Peyer's patch (tissue), 4 donors: Measurements from ENCODE around the gene SMCO2.

Experiments
- POLR2A ChIP-seq, 2 donors: fragments of 450-650 bp; IDR thresholded peaks; one replicate each; pipeline ENCODE4 v1.5.1; 2017; ENCODE audit warnings: antibody characterized with exemption in 2 of 2, mild to moderate bottlenecking in 2 of 2, moderate library complexity in 2 of 2
- TF ChIP-seq, protein P1 (sequence below), 6 experiments: fragments of 450-650 bp in 4 of 6; fragments of 200-600 bp in 2 of 6; sonication (generic) in 1 of 6; IDR thresholded peaks; one replicate each; pipeline ENCODE4 v1.5.1; 2017 to 2019; ENCODE audit warnings: antibody characterized with exemption in 6 of 6, mild to moderate bottlenecking in 3 of 6, moderate library complexity in 1 of 6

DNA sequence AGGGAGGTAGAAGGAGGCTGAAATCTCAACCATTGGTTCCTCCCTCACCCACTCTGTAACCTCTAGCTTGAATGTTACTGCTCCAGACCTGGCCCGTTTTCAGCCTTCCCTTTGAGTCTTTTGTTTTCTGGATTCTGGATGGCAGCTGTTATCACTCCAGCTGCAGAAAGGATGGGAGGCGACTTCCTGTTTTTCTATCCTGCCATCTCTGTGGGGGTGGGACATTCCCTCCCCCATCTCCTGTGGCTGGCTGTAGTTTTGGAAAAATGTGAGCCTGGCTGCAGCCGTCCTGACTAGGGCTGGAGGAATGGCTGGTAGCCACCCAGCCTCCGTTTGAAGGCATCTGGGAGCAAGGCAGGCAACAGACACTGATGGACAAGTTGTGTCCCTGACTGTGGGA is 74.5 kb downstream of the SMCO2 start:
- TF ChIP-seq, protein P1, sequence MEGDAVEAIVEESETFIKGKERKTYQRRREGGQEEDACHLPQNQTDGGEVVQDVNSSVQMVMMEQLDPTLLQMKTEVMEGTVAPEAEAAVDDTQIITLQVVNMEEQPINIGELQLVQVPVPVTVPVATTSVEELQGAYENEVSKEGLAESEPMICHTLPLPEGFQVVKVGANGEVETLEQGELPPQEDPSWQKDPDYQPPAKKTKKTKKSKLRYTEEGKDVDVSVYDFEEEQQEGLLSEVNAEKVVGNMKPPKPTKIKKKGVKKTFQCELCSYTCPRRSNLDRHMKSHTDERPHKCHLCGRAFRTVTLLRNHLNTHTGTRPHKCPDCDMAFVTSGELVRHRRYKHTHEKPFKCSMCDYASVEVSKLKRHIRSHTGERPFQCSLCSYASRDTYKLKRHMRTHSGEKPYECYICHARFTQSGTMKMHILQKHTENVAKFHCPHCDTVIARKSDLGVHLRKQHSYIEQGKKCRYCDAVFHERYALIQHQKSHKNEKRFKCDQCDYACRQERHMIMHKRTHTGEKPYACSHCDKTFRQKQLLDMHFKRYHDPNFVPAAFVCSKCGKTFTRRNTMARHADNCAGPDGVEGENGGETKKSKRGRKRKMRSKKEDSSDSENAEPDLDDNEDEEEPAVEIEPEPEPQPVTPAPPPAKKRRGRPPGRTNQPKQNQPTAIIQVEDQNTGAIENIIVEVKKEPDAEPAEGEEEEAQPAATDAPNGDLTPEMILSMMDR (IDR thresholded peaks at IDR 0.05), result no peak
- TF ChIP-seq POLR2A (IDR thresholded peaks at IDR 0.05), result no peak
